Parathyroid adenoma (tissue), 2 donors: ENCODE measurements around the gene GNG13.

Experiments used
- H2AFZ ChIP-seq: fragments of 300-600 bp; sonication (generic); one replicate; pipeline ENCODE4 v1.7.0; 2017; ENCODE audit warnings: antibody characterized with exemption, mild to moderate bottlenecking
- H3K27ac ChIP-seq: fragments of 300-600 bp; sonication (generic); one replicate; pipeline ENCODE4 v1.7.0; 2017
- H3K27me3 ChIP-seq: fragments of 300-600 bp; sonication (generic); one replicate; pipeline ENCODE4 v1.7.0; 2017; ENCODE audit warnings: low read length; ENCODE audit not compliant: control insufficient read depth, insufficient read depth
- H3K36me3 ChIP-seq: fragments of 300-600 bp; sonication (generic); one replicate; pipeline ENCODE4 v1.7.0; 2017; ENCODE audit warnings: low read length; ENCODE audit not compliant: control insufficient read depth, insufficient read depth
- H3K4me1 ChIP-seq: fragments of 300-600 bp; sonication (generic); one replicate; pipeline ENCODE4 v1.7.0; 2017; ENCODE audit warnings: control low read depth
- H3K4me2 ChIP-seq: fragments of 300-600 bp; sonication (generic); one replicate; pipeline ENCODE4 v1.7.0; 2017; ENCODE audit warnings: low read length
- H3K4me3 ChIP-seq: fragments of 300-600 bp; sonication (generic); one replicate; pipeline ENCODE4 v1.7.0; 2017; ENCODE audit warnings: low read depth, low read length
- H3K79me2 ChIP-seq: fragments of 300-600 bp; sonication (generic); one replicate; pipeline ENCODE4 v1.7.0; 2017; ENCODE audit warnings: control low read depth
- H3K9ac ChIP-seq: fragments of 300-600 bp; sonication (generic); one replicate; pipeline ENCODE4 v1.7.0; 2017; ENCODE audit warnings: mild to moderate bottlenecking
- H3K9me3 ChIP-seq: fragments of 300-600 bp; sonication (generic); one replicate; pipeline ENCODE4 v1.7.0; 2017; ENCODE audit warnings: low read length; ENCODE audit not compliant: control insufficient read depth
- CTCF ChIP-seq: fragments of 300-600 bp; sonication (generic); IDR thresholded peaks from one replicate; pipeline ENCODE4 v1.7.0; 2017; ENCODE audit warnings: antibody characterized with exemption, mild to moderate bottlenecking
- donor health status: primary hyperparathyroidism.

Gene GNG13

GRCh38 chr16:793414-793813, 7.1 kb downstream of the GNG13 start:
- H3K27ac ChIP-seq: no peak overlapping the region
- H3K36me3 ChIP-seq: no peaks in the 10 kb centered on the region
- no peaks in the 10 kb centered on the region for H3K27me3 ChIP-seq
- no peaks in the 10 kb centered on the region for H3K4me1 ChIP-seq
- H2AFZ ChIP-seq: no peak overlapping the region
- H3K4me3 ChIP-seq: no peak overlapping the region
- TF ChIP-seq CTCF: no peak
- H3K4me2 ChIP-seq: no peak overlapping the region
- no peaks in the 10 kb centered on the region for H3K79me2 ChIP-seq
- H3K9me3 ChIP-seq: no peaks in the 10 kb centered on the region
- H3K9ac ChIP-seq: no peak overlapping the region

- no peak for TF ChIP-seq CTCF
- no peaks in the 10 kb centered on the region for H3K36me3 ChIP-seq
- no peak overlapping the region for H3K9ac ChIP-seq
- no peak overlapping the region for H3K4me3 ChIP-seq
- no peak overlapping the region for H3K27ac ChIP-seq
- H3K79me2 ChIP-seq: no peaks in the 10 kb centered on the region
- H3K27me3 ChIP-seq: no peaks in the 10 kb centered on the region
- H2AFZ ChIP-seq: no peak overlapping the region
- no peak overlapping the region for H3K4me2 ChIP-seq
- H3K9me3 ChIP-seq: no peaks in the 10 kb centered on the region
- peaks cover 2% of the 10 kb centered on the region for H3K4me1 ChIP-seq
Measured at GRCh38 chr16:792221-792995, 8.1 kb downstream of the GNG13 start.

GRCh38 chr16:791131-791530, 9.4 kb downstream of the GNG13 start:
- Histone ChIP-seq H2AFZ (no peak overlapping the region), H3K4me1 (peaks cover 7% of the 10 kb centered on the region), H3K27me3 (no peaks in the 10 kb centered on the region), H3K79me2 (no peaks in the 10 kb centered on the region), H3K36me3 (no peaks in the 10 kb centered on the region), H3K4me3 (no peak overlapping the region), H3K27ac (no peak overlapping the region), H3K4me2 (no peak overlapping the region), H3K9ac (no peak overlapping the region), H3K9me3 (no peaks in the 10 kb centered on the region)
- no peak for TF ChIP-seq CTCF

GRCh38 chr16:790086-790485, 10.4 kb downstream of the GNG13 start:
- TF ChIP-seq CTCF: no peak

More at GRCh38 chr16:790086-790485, 10.4 kb downstream of the GNG13 start:
- Histone ChIP-seq H3K27me3 (no peaks in the 10 kb centered on the region), H3K36me3 (no peaks in the 10 kb centered on the region), H3K4me1 (peaks cover 7% of the 10 kb centered on the region), H3K4me2 (no peak overlapping the region), H3K27ac (no peak overlapping the region), H2AFZ (no peak overlapping the region), H3K4me3 (no peak overlapping the region), H3K9ac (no peak overlapping the region), H3K79me2 (no peaks in the 10 kb centered on the region), H3K9me3 (no peaks in the 10 kb centered on the region)
